K562 (cell line): ENCODE measurements around the gene KIF5A. TPM values are rescaled to one million over a fixed set of nuclear protein-coding genes. Genes with fewer than 3 reads are reported as not detected.

Experiments
- ARID3A ChIP-seq: IDR thresholded peaks from 2 replicates; pipeline ENCODE4 v1.6.1; 2012; ENCODE audit warnings: low read depth, low read length, improper control_type of control experiment, borderline replicate concordance
- BHLHE40 ChIP-seq: IDR thresholded peaks from 2 replicates; pipeline ENCODE4 v1.6.1; 2011; ENCODE audit warnings: low read length, improper control_type of control experiment
- CTCFL ChIP-seq: IDR thresholded peaks from 2 replicates; pipeline ENCODE4 v1.6.1; 2011; ENCODE audit warnings: borderline replicate concordance, low read depth, mild to moderate bottlenecking, moderate library complexity, low read length; ENCODE audit not compliant: insufficient read depth, poor library complexity, severe bottlenecking
- FOXP4 ChIP-seq: sonication (generic); formaldehyde crosslinking; IDR thresholded peaks from 2 replicates; pipeline ENCODE4 v1.8.0; 2022; ENCODE audit warnings: mild to moderate bottlenecking, missing genetic modification reagents, borderline replicate concordance
- GABPB2 ChIP-seq: fragments of 250-450 bp; sonication (Bioruptor Pico); conservative IDR thresholded peaks from 2 replicates; pipeline ENCODE4 v1.5.1; 2021; ENCODE audit warnings: mild to moderate bottlenecking
- HDAC2 ChIP-seq: fragments of 450-650 bp; IDR thresholded peaks from 2 replicates; pipeline ENCODE4 v1.6.1; 2016; ENCODE audit warnings: mild to moderate bottlenecking
- HDAC6 ChIP-seq: IDR thresholded peaks from 2 replicates; pipeline ENCODE4 v1.6.1; 2012; ENCODE audit warnings: low read depth, mild to moderate bottlenecking, control low read depth, inconsistent platforms, low read length, moderate library complexity
- PHTF2 ChIP-seq: fragments of 250-450 bp; sonication (Bioruptor Pico); IDR thresholded peaks from 2 replicates; pipeline ENCODE4 v1.5.0; 2021; ENCODE audit warnings: mild to moderate bottlenecking
- POLR2AphosphoS2 ChIP-seq: IDR thresholded peaks from 2 replicates; pipeline ENCODE4 v1.6.1; 2012; ENCODE audit warnings: low read length, improper control_type of control experiment
- REST ChIP-seq, 2 experiments: fragments of 450-650 bp; formaldehyde crosslinking in 1 of 2; IDR thresholded peaks; 2 replicates each; pipeline versions ENCODE4 v1.4.0 to v1.6.1; 2014 to 2020; ENCODE audit warnings: mild to moderate bottlenecking in 2 of 2, borderline replicate concordance in 1 of 2, low read depth in 1 of 2
- TAF15 ChIP-seq: fragments of 200-400 bp; formaldehyde crosslinking; IDR thresholded peaks from 2 replicates; pipeline ENCODE4 v1.6.1; 2017; ENCODE audit warnings: mild to moderate bottlenecking, low read depth, low read length, moderate library complexity
- XRCC4 ChIP-seq: IDR thresholded peaks from one replicate; pipeline ENCODE4 v1.6.1; 2011; ENCODE audit not compliant: insufficient read depth, insufficient read length; ENCODE audit errors: extremely low read depth
- ZNF316 ChIP-seq: fragments of 450-650 bp; IDR thresholded peaks from 2 replicates; pipeline ENCODE4 v1.6.1; 2016
- ZNF551 ChIP-seq: fragments of 250-450 bp; sonication (Bioruptor Pico); IDR thresholded peaks from 2 replicates; pipeline ENCODE4 v1.5.0; 2021; ENCODE audit warnings: mild to moderate bottlenecking, moderate library complexity
- ZNF717 ChIP-seq: fragments of 250-450 bp; sonication (Bioruptor Pico); IDR thresholded peaks from 2 replicates; pipeline ENCODE4 v1.5.0; 2021
- polyA plus RNA-seq, 8 experiments: library from polyadenylated mRNA; depleted of rRNA in 4 of 8; stranded (reverse) in 5 of 8; unstranded in 3 of 8; fragments of >200 nt; fragmentation: Nextera tagmentation in 2 of 8; fragmentation: Illumina TruSeq in 1 of 8; extraction: Ambion mirVana in 2 of 8; extraction: Trizol in 1 of 8; gene quantifications; 2 replicates each; pipeline versions ENCODE4 v1.2.1 to v1.2.3, GENCODE V29; 2011 to 2014; ENCODE audit warnings: inconsistent platforms in 1 of 8, missing spikeins in 1 of 8
- total RNA-seq, 7 experiments: library from RNA; depleted of rRNA in 6 of 7; stranded (reverse); fragments of >200 nt in 6 of 7; fragmentation: Illumina TruSeq in 2 of 7; extraction: Trizol in 2 of 7; gene quantifications; 2 replicates each; pipeline versions ENCODE4 v1.2.1 to v1.2.3, GENCODE V29; 2011 to 2021; ENCODE audit warnings: low replicate concordance in 1 of 7

The KIF5A gene
- total and polyA plus RNA-seq, 9 of the 15 experiments (the other 6 are each of a cell fraction or from before 2014, with no cell fraction given), result 3.4 to 17.7 (median 8.0) TPM

GRCh38 chr12:57548488-57548887 lies 1.4 kb upstream of the KIF5A start (continued):
- no peak for TF ChIP-seq REST (IDR thresholded peaks at IDR 0.05; ENCODE audit: borderline replicate concordance)
- no peak for TF ChIP-seq REST (CRISPR knock-in tag; IDR thresholded peaks at IDR 0.05; ENCODE audit: low read depth)
- TF ChIP-seq ZNF551 (CRISPR knock-in tag), result no peak
- no peak for TF ChIP-seq PHTF2
- TF ChIP-seq CTCFL, result no peak
- TF ChIP-seq FOXP4 (CRISPR knock-in tag), result no peak
- no peak for TF ChIP-seq HDAC6
- TF ChIP-seq BHLHE40, result no peak
- TF ChIP-seq GABPB2 (CRISPR knock-in tag), result no peak
- TF ChIP-seq ARID3A, result no peak
- no peak for TF ChIP-seq XRCC4
- no peak for TF ChIP-seq ZNF316
- TF ChIP-seq ZNF717, result no peak
- TF ChIP-seq TAF15, result no peak
- TF ChIP-seq HDAC2, result no peak
- TF ChIP-seq POLR2AphosphoS2, result no peak
